GM21825 (cell line): ENCODE data around the gene FAM222A.

ENCODE experiments used
- ATAC-seq: cut with Tn5 transposase; IDR thresholded peaks from one replicate; pipeline ENCODE4 v1.9.1; 2021; ENCODE audit warnings: mild to moderate bottlenecking, moderate library complexity; ENCODE audit not compliant: unreplicated experiment

The FAM222A gene

GRCh38 chr12:109793826-109794501 is 80.3 kb downstream of the FAM222A start:
- no peak for ATAC-seq

GRCh38 chr12:109795023-109795422 is 81.4 kb downstream of the FAM222A start:
- ATAC-seq: no peak

- ATAC-seq: no peak
These were observed 82.4 kb downstream of the FAM222A start for GRCh38 chr12:109796057-109796456.

- no peak for ATAC-seq
These were observed 84.5 kb downstream of the FAM222A start for GRCh38 chr12:109797905-109798669.

- ATAC-seq: no peak
These were observed 85.1 kb downstream of the FAM222A start for GRCh38 chr12:109798691-109799090.

GRCh38 chr12:109800536-109800935 is 86.9 kb downstream of the FAM222A start:
- ATAC-seq: no peak

GRCh38 chr12:109802828-109803227 is 89.2 kb downstream of the FAM222A start:
- ATAC-seq: no peak

- no peak for ATAC-seq
These were observed 90.1 kb downstream of the FAM222A start for GRCh38 chr12:109803678-109804077.

GRCh38 chr12:109804820-109805761 is 91.5 kb downstream of the FAM222A start:
- ATAC-seq: no peak

- no peak for ATAC-seq
These were observed 94.5 kb downstream of the FAM222A start for GRCh38 chr12:109807954-109808643.

GRCh38 chr12:109808876-109809646 is 95.4 kb downstream of the FAM222A start:
- ATAC-seq: no peak

- no peak for ATAC-seq
These were observed 97.5 kb downstream of the FAM222A start for GRCh38 chr12:109810954-109811623.

GRCh38 chr12:109811624-109811995 is 98.0 kb downstream of the FAM222A start:
- no peak for ATAC-seq

GRCh38 chr12:109813810-109814416 is 100.3 kb downstream of the FAM222A start:
- no peak for ATAC-seq

- no peak for ATAC-seq
These were observed 101.0 kb downstream of the FAM222A start for GRCh38 chr12:109814600-109815150.

- ATAC-seq: no peak
These were observed 101.6 kb downstream of the FAM222A start for GRCh38 chr12:109815225-109815624.

GRCh38 chr12:109815757-109816617 is 102.4 kb downstream of the FAM222A start:
- ATAC-seq: no peak

GRCh38 chr12:109816870-109817269 is 103.2 kb downstream of the FAM222A start:
- no peak for ATAC-seq
